HG03342 (cell line): ENCODE data around the gene MGA.

Source experiments
- ATAC-seq: cut with Tn5 transposase; IDR thresholded peaks from one replicate; pipeline ENCODE4 v1.9.1; 2021; ENCODE audit warnings: mild to moderate bottlenecking, moderate library complexity; ENCODE audit not compliant: unreplicated experiment

MGA gene

DNA sequence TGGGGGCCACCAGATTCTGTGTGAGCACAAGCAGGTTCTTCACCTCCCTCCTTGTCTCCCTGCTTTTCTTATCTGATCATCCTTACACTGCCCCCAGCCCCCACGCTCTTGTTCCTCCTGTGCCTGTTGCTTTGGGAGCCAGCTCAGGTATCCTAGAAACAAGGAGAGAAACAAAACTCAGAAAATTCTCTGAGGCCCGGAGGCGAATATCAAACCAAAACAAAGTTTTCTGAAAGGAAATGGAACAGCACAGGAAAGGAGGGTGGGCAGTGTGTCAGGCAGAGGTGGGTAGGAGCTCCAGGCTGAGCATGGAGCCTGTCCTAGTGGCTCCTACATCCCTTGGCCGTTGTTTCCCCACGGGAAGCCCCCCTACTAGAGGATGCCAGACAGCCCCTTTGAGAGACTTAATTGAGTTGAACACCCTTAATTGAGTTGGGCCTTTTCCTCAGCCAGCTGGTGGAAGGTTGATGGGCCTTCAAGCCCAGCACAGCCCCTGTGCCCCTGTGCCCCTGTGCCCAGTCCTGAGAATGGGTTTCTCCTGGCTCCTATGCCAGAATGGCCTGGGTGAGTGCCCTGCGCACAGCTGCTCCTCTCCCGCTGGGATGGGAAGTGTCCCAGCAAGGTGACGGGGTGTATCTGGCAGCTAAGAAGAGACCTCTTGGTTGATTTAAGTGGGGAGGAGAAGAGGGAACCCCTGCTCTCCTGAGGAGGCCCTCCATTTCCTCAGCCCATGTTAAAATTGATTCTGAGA lies 144.9 kb downstream of the MGA start:
- ATAC-seq: no peak

DNA sequence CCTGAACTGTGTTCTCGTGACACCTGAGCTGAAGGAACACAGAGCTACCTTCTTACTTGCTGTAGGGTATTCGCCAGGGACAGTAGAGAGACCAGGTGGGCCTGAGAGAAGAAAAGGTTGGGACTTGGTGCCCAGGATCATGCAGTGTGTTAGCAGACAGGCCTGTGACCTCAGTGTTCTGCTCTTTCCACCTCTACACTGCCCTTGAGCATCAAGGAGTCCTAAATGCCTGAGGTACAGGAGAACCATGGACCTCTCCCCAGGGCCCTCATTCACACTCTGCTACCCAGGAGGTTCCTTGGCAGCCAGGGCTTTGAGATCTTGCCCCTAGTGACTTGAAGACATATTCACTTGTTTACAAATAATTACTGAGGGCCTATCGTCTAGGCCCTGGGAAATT lies 145.5 kb downstream of the MGA start:
- no peak for ATAC-seq

DNA sequence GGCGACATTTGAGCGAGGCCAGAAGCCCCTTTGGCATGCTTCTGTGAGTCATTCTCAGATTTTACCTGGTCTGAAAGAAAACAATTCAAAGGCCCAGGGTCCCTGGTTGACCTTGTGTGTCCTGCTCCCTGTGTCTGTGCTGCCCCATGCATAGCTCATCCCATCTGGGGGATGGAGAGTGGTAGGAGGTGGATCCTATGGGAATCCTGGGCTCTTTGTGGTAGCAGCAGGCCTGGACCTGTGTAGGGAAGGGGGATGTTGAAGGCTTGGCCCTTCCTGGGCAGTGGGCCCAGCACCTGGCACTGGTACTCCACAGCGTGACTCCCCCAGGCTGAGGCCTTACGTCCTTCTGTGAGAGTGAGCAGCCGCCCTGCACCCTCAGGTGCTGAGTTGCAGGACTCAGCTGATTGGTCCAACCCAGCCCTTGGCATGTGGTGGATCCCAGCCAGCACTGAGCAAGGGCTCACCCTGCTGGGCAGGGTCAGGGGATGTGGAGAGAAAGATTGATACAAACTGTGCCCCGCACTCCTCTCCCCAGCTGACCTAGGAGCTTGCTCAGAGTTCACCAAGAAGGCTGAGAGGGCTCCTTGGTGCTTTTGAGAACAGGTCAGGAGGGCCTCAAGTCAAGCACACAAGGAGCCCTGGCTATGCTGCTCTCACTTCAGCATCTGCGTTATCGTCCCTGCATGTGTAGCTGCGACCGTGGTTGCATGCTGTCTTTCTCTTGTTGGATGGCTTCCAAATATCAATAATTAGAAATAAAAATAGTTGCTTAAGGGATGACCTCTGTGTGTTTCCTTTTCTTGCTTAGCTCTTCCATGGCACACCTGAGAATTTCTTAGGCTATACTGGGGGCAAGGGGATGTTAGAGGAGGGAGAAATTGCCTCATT lies 146.3 kb downstream of the MGA start:
- no peak for ATAC-seq

DNA sequence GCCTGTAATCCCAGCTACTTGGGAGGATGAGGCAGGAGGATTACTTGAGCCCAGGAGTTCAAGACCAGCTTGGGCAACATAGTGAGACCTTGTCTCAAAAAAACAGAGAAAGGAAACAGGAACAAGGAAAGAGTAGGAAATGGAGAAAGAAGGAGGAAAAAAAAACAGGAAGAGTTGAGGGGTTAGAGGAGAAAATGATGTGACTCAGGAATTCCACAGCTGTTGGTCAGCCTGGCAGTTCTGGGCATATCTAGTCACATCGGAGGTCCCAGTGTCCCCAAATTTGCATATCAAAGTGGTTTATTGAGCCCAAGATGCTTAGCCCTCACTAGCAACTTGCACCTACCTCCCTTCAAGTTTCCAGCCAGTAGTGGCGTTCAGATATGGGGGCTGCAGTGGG lies 148.9 kb downstream of the MGA start:
- no peak for ATAC-seq

DNA sequence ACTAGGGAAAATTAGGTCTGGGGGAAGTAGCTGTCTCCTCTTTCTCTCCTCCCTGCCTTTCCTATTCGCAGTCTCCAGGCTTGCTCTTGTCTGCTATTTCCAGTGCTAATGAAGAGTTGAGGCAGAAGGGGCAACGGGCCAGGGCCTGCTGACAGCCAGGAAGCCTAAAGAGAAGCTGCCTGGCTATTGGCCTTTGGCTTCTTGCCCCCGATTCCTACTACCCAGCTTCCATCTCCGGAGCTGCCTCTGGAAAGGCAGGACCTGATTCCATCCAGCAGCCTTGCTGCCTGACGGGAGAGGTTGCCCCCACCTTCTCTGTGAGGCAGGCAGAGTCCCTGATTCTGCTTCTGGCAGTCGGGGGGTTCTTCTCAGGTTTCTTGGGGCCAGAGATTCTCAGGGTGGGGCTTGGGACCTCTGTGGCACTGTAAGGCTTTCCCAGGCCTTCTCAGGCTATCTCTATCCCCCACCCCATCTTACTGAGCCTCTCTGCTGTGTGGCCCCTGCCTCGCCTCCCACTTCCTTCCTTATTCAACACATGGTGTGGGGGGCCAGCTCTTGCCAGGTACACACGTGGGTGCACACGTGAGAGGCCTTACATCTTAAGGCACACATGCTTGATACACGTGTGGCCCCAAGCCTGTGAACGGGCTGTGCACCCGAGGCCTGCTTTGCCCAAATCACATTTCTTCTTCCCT lies 149.5 kb downstream of the MGA start:
- ATAC-seq: no peak

DNA sequence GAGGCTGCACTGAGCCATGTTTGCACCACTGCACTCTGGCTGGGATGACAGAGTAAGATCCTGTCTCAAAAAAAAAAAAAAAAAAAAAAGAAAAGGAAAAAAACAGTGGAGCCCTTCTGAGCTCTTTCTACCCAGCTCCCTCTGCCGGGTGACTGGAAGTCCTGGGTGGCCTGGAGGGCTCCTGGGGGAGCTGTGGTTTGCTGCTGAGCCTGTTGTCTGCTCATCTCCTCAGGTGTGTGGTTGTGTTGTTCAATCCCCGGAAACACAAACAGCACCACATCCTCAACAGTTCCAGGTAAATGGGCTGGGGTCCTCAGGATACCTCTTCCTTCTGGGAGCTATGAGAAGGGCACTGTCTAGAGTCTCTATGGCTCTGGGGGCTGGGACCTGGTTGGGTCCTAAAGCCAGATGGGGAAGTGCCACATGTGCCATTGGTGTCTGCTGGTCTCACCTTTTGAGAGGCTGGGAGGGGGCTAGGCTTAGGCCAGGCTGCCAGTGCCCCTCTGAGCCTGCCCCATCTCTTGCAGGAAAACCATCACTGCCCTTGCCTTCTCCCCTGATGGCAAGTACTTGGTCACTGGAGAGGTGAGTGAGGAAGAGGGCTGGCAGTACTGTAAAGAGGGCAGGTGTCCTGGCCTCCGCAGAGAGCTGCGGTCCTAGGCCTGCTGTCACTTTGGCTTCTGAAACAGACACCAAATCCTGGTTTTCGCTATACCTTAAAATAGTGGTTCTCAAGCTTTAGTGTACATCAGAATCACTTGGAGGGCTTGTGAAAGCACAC lies 150.6 kb downstream of the MGA start:
- no peak for ATAC-seq

DNA sequence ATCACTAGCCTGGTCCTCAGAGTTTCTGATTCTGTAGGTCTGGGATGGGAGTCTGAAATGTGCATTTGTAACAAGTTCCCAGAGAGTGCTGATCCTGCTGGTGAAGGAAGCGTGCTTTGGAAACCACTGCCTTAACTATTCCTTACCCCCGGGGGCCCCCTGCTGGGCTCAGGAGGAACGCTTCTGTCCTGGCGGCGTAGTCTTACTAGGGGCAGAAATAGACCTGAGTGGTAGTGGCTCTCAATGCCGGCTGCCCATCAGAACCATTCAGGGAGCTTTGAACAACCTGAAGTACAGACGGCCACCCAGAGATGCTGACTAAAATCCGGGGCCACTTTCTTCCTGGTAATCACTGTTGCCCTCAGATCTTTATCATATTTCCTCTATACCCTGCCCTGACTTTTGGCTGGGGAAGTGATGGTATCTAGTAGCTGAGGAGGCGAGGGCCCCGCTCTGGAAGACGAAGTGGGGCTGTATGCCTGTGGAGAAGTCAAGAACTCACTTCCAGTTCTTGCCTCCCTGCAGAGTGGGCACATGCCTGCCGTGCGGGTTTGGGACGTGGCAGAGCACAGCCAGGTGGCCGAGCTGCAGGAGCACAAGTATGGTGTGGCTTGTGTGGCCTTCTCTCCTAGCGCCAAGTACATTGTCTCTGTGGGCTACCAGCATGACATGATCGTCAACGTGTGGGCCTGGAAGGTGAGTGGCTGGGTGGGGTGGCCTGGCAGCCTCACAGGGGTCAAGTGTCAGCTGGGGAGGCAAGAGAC lies 151.4 kb downstream of the MGA start:
- ATAC-seq: no peak

DNA sequence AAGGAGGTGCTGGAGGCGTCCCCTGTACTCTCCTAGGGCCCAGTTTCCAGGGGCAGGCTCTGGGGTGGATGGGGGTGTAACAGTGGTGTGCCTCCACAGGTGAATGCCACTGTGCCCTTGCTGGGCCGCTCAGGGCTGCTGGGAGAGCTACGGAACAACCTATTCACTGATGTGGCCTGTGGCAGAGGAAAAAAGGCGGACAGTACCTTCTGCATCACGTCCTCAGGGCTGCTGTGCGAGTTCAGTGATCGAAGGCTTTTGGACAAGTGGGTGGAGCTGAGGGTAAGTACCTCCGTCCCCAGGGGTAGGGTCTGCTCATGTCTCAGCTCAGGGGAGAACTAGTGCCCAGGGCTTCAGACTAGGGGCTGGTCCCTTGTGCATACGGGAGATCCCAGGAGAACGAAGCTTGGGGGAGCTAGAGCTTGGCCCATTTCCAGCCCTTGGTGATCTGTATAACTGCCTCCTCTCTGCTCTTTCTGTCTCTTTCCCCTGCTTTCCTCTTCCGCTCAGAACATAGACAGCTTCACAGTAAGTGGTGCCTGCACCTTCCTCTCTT lies 152.7 kb downstream of the MGA start:
- no peak for ATAC-seq

DNA sequence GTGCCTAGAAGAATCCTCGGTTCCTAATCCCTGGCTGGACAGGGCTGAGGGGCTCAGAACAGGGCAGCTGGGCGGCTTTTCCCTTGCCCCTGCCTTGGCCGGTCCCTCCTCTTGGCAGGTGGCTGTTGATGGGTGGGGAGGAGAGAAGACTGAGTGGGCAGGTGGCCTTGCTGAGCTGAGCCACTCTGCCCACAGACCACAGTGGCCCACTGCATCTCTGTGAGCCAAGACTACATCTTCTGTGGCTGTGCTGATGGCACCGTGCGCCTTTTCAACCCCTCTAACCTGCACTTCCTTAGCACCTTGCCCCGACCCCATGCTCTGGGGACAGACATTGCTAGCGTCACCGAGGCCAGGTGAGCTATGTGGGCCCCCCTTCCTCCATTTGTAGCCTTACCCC lies 153.2 kb downstream of the MGA start:
- no peak for ATAC-seq

DNA sequence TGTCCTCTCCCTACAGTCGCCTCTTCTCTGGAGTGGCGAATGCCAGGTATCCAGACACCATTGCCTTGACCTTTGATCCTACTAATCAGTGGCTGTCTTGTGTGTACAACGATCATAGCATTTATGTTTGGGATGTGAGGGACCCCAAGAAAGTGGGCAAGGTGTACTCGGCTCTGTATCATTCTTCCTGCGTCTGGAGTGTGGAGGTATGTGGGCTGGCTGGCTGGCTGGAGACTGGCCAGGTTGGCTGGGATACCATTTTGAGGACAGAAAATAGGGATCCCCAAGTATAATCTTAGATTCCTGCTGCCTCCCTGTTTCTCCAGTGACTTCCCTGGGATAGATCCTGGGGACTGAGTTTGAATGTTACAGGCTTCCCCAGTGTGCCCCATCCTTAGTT lies 154.3 kb downstream of the MGA start:
- ATAC-seq: no peak

DNA sequence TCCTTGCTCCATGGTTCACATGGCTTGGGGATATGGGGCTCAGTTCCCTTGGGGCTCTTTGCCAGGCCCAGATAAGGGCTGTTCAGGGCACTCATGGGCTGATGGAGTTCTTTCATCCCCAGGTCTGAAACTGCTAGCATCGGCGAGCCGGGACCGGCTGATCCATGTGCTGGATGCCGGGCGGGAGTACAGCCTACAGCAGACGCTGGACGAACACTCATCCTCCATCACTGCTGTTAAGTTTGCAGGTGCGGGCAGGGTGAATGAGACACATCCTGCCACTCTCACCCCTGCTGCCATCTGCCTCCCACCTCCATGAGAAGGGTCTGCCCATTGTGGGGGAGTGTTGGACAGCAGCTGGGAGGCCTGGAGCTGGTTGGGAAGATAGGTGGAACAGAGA lies 156.6 kb downstream of the MGA start:
- no peak for ATAC-seq

DNA sequence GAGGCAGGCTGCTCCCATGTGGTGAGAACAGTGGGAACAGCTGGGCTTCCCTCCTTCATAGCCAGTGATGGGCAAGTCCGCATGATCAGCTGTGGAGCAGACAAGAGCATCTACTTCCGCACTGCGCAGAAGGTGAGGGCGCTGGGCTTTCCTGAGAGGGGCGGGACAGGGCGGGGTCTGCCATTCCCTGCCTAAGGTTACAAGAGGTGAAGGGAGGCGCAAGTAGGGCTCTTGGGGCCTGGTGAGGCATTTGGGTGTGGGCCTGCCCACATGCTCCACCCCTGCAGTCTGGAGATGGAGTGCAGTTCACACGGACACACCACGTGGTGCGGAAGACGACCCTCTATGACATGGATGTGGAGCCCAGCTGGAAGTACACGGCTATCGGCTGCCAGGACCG lies 157.1 kb downstream of the MGA start:
- no peak for ATAC-seq

DNA sequence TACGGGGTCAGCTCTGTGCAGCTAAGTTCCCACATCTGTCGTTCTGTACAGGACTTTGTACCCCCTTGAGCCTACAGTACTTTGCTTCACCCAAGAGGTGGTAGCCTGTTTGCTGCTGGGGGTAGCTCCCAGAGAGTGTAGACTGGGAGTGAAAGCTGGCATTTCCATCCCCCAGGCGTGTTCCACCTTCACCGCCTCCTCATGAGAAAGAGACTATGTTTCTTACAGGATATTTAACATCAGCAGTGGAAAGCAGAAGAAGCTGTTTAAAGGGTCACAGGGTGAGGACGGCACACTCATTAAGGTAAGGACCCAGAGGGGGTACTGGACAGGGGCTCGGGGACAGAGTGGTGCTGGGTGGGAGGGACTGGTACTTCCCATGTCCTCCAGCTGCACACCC lies 157.6 kb downstream of the MGA start:
- ATAC-seq: no peak

DNA sequence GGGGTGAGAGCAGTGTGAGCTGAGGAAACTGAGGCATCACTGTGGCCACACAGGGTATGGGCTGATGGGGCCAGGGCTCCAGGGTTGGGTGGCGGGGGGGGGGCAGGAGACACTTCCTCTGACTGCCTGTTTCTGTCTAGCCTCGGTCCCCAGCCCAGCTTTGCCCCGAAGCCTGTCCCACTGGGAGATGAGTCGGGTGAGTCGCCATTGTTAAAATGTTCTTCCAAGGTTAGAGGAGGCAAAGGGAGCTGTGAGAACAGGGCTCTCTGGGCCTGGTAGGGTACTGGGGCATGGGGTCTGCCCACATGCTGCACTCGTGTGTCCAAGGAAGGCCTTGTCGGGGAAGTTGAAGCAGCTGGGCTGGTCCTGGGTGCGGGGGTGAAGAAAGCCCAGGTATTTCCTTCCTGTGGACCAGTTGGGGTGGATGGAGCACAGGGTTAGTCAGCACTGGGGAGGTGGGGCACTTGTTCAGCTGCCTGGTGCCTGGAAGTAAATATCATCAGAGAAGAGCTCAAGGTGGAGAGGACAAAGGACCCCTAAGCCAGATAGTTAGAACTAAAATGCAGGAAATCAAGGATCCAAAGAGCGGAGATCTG lies 159.3 kb downstream of the MGA start:
- ATAC-seq: no peak

DNA sequence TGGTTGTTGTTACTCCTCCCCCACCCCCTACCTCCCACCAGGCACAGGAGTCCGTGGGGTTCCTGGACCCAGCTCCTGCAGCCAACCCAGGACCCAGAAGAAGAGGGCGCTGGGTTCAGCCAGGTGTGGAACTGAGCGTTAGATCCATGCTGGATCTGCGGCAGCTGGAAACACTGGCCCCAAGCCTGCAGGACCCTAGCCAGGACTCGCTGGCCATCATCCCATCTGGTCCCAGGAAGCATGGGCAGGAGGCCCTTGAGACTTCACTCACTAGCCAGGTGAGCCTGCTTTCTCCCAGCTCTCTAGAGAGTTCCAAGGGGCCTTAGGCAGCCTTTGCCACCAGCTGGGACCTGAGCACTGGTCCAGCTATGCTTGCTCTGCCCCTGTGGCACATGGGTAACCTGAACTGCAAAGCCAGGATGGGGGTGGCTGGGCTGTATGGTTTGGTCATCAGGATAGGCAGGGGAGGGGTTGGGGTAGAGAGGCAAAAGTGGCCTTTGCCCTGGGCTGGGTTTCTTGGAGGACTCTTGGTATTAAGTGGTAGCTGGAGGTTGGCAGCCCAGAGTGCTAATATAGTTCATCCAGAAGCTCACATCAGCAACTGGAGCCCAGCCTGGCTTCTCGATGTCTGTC lies 160.7 kb downstream of the MGA start:
- ATAC-seq: no peak

DNA sequence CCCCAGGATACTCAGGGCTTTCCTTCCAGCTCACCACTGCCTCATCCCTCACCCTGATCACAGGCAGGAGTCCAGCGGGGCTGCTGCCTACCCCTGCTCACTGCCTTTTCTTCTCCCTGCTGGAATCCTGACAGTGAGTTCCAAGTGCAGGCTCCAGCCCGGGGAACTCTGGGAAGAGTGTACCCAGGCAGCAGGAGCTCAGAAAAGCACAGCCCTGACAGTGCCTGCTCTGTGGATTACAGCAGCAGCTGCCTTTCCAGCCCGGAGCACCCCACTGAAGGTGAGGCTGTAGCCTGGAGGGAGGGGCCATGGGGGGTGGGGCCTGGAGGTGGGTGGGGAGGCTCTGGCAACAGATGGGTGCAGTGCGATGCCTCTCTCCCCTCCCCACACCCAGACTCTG lies 161.6 kb downstream of the MGA start:
- ATAC-seq: no peak

DNA sequence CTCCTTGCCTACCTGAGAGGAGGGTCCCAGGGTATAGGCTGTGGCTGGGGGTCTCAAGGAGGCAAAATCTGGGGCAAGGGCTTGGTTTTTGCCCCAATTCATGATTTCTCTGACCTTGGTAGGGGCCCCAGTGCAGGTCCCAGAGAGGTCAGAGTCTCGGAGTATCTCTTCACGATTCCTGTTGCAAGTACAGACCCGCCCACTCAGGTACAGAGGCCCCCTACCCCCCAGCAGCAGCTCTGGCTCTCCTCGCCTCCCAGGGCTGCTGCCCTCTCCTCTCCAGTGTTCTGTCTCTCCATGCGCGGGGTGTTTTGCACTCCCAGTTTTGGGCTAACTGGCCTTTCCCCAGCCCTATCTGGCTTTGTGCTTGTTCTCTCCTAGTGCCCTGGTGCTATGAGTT lies 162.3 kb downstream of the MGA start:
- no peak for ATAC-seq
